Psoas muscle (tissue), 8 donors: Measurements from ENCODE around the gene TMEM47. TPM values are rescaled to one million over a fixed set of nuclear protein-coding genes. Genes with fewer than 3 reads are reported as not detected.
A peak's percentile ranks its signal among the peaks of the same experiment; 100 is the strongest.

Experiments used
- ATAC-seq, 4 donors: fragments of 200-7000 bp; cut with Tn5 transposase; one replicate each; pipeline ENCODE4 v1.9.1; 2020; ENCODE audit warnings: moderate library complexity in 3 of 4, mild to moderate bottlenecking in 2 of 4
- DNase-seq, 2 donors: peaks; one replicate each; pipeline ENCODE4 v3.0.0-alpha.2; 2020
- H3K27ac ChIP-seq: fragments of 200-600 bp; one replicate; pipeline ENCODE4 v1.8.0; 2022
- H3K27me3 ChIP-seq, 3 donors: fragments of 200-600 bp in 1 of 3; one replicate each; pipeline versions ENCODE4 v1.6.1 to v1.8.0; 2013 to 2022; ENCODE audit warnings: low read length in 2 of 3, mild to moderate bottlenecking in 2 of 3, moderate library complexity in 1 of 3; ENCODE audit not compliant: insufficient read depth in 3 of 3
- H3K36me3 ChIP-seq, 2 donors: fragments of 200-600 bp in 1 of 2; one replicate each; pipeline versions ENCODE4 v1.6.1 to v1.8.0; 2013 to 2022; ENCODE audit warnings: low read depth in 1 of 2, mild to moderate bottlenecking in 1 of 2, moderate library complexity in 1 of 2; ENCODE audit not compliant: insufficient read depth in 1 of 2
- H3K4me1 ChIP-seq: fragments of 200-600 bp; one replicate; pipeline ENCODE4 v1.8.0; 2022
- H3K4me3 ChIP-seq: fragments of 200-600 bp; one replicate; pipeline ENCODE4 v1.8.0; 2022; ENCODE audit warnings: mild to moderate bottlenecking
- H3K9me3 ChIP-seq: fragments of 200-600 bp; one replicate; pipeline ENCODE4 v1.8.0; 2022
- CTCF ChIP-seq: fragments of 200-600 bp; IDR thresholded peaks from one replicate; pipeline ENCODE4 v1.8.0; 2022; ENCODE audit warnings: antibody characterized with exemption
- WGBS, 3 donors: extraction: QIAGEN DNeasy Blood & Tissue Kit; methylation state at CpG; one replicate each; pipeline versions ENCODE4 v1.1.6 to v1.1.7; 2013; 5-methylcytosine and 5-hydroxymethylcytosine counted together
- intact Hi-C, 2 donors: fragments of 100-400 bp; cut with DNase I; formaldehyde crosslinking; loops; one replicate each; pipeline versions ENCODE4 v1.11.0 to v1.14.2; 2022
- long read RNA-seq, 2 donors: library from polyadenylated mRNA; unstranded; transcript quantifications; one replicate each; pipeline ENCODE4 v2.0.0, GENCODE V29; 2021
- polyA plus RNA-seq, 3 donors: library from polyadenylated mRNA; stranded (reverse); fragments of 200-250 nt; gene quantifications; one replicate each; pipeline ENCODE4 v1.2.3, GENCODE V29; 2013
- total RNA-seq, 4 donors: library from RNA; stranded (reverse); fragmentation: NEBNext Ultra II Directional in 2 of 4; extraction: Animal tissue kit (Norgen Biotek cat#: 25700) in 2 of 4; gene quantifications; one replicate each; pipeline versions ENCODE4 v1.2.1 to v1.2.4, GENCODE V29; 2021 to 2023
- donor health status: healthy with polysubstance abuse.
- donor health status: DM: no; HTN: no; CAD: no; lungs with moderate emphysema.
- donor health status: Bipolar disorder and iron deficiency.
- donor health status: healthy.
- donor health status: DM: yes; HTN: yes; CAD: no.
- donor health status: DM: no; HTN: no; CAD: no.
- donor health status: DM: no; HTN: no; CAD: no.
- donor health status: DM: yes; HTN: yes; CAD: no.

The TMEM47 gene
- total RNA-seq = 10 to 100 TPM; 17.3 to 34.3 (median 28.5) TPM
- polyA plus RNA-seq = 10 to 100 TPM in 2 of 3 donors, 1 to 10 TPM in 1; 8.9 to 21.9 (median 11.0) TPM
- long read RNA-seq, donor 1, full-length matches to known transcripts = 20 of 21 reads
- long read RNA-seq, donor 1, partial matches to known transcripts = 0 of 21 reads
- long read RNA-seq, donor 1, other reads (novel, unspliced or antisense) = 1 of 21 reads
- long read RNA-seq, donor 2, full-length matches to known transcripts = 30 of 34 reads
- long read RNA-seq, donor 2, partial matches to known transcripts = 0 of 34 reads
- long read RNA-seq, donor 2, other reads (novel, unspliced or antisense) = 4 of 34 reads

- intact Hi-C loops = loop anchor here in 1 of 2 donors (10.0 kb wide), 1 partner anchor 208 kb away; no protein-coding TSS in a partner anchor
- 0 to 18% (median 1%) methylated on average over 16 to 95 of the region's 100 CpGs for WGBS, 3 donors
- H3K9me3 ChIP-seq = no peaks in the 10 kb centered on the region
- peak; percentile 90 to 95 (median 92) for ATAC-seq
- H3K27me3 ChIP-seq = no peaks in the 10 kb centered on the region
- peaks cover 9% of the 10 kb centered on the region for H3K4me1 ChIP-seq
- peak within 1 kb of the TSS; percentile 64 for H3K4me3 ChIP-seq
- TF ChIP-seq CTCF = no peak
- H3K36me3 ChIP-seq = no peaks in the 10 kb centered on the region
- peak within 1 kb of the TSS; percentile 82 for H3K27ac ChIP-seq
- peak; percentile 72 to 84 for DNase-seq
These were observed at the start of gene TMEM47 for GRCh38 chrX:34656842-34657725. TSS of gene TMEM47 (minus strand) at chrX:34657285. CDS start at chrX:34657029, 256 bp downstream.

DNA sequence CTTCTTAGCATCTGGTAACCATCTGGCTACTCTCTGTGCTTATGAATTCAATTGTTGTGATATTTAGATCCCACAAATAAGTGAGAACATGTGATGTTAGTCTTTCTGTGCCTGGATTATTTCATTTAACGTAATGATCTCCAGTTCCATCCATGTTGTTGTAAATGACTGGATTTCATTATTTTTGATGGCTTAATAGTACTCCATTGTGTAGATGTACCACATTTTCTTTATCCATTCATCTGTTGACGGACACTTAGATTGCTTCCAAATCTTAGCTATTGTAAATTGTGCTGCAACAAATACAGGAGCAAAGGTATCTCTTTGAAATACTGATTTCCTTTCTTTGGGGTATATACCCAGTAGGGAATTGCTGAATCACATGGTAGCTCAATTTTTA is 30.0 kb upstream of the TMEM47 start:
- H3K4me1 ChIP-seq = no peaks in the 10 kb centered on the region
- no peak for TF ChIP-seq CTCF
- WGBS, 3 donors = 53 to 94% (median 79%) methylated on average over 2 of the region's 2 CpGs
- H3K4me3 ChIP-seq = no peak overlapping the region
- ATAC-seq (no peak), DNase-seq (no peak)
- no peaks in the 10 kb centered on the region for H3K9me3 ChIP-seq
- H3K36me3 ChIP-seq = no peaks in the 10 kb centered on the region
- no peak overlapping the region for H3K27ac ChIP-seq
- intact Hi-C loops = no loop called here
- H3K27me3 ChIP-seq = peaks cover 0 to 2% (median 0%) of the 10 kb centered on the region in 3 donors

DNA sequence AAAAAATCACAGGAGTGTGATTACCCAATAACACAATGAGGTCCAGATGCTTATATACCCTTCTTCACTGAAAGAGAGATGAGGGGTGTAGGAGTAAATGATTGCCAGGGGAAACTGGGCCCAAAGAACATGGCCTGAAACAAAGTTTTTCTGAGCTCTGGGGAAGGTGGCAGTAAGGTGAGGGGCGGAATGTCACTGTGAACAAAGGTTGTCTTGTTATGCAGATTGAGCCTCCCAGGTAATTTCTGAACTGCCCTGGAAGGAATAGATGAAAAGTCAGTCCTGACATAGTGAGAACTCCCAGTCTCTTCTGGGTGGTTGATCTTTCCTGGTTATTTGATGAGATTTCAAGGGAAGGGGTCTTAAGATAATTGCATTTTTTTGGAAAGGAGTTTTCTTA is 2.5 kb upstream of the TMEM47 start:
- H3K27me3 ChIP-seq = no peaks in the 10 kb centered on the region
- TF ChIP-seq CTCF = no peak
- 75 to 88% (median 88%) methylated on average over 1 of the region's 1 CpG for WGBS, 3 donors
- DNase-seq (no peak), ATAC-seq (no peak)
- no peaks in the 10 kb centered on the region for H3K36me3 ChIP-seq
- no peaks in the 10 kb centered on the region for H3K9me3 ChIP-seq
- no peak overlapping the region for H3K4me3 ChIP-seq
- intact Hi-C loops = loop anchor here in 1 of 2 donors (10.0 kb wide), 1 partner anchor 205 kb away; no protein-coding TSS in a partner anchor
- no peaks in the 10 kb centered on the region for H3K4me1 ChIP-seq
- no peak overlapping the region for H3K27ac ChIP-seq

- 64 to 96% (median 93%) methylated on average over 4 of the region's 4 CpGs for WGBS, 3 donors
These were observed 1.2 kb upstream of the TMEM47 start for GRCh38 chrX:34658326-34658725.

More at GRCh38 chrX:34658326-34658725, 1.2 kb upstream of the TMEM47 start:
- DNase-seq (no peak), ATAC-seq (no peak)
- Histone ChIP-seq H3K4me3 (no peak overlapping the region), H3K27me3 (no peaks in the 10 kb centered on the region), H3K4me1 (no peaks in the 10 kb centered on the region), H3K27ac (no peak overlapping the region), H3K36me3 (no peaks in the 10 kb centered on the region), H3K9me3 (no peaks in the 10 kb centered on the region)
- intact Hi-C loops = loop anchor here in 1 of 2 donors (10.0 kb wide), 1 partner anchor 206 kb away; no protein-coding TSS in a partner anchor
- TF ChIP-seq CTCF = no peak
